ENCODE measurements around the gene SYNE1.

DNA sequence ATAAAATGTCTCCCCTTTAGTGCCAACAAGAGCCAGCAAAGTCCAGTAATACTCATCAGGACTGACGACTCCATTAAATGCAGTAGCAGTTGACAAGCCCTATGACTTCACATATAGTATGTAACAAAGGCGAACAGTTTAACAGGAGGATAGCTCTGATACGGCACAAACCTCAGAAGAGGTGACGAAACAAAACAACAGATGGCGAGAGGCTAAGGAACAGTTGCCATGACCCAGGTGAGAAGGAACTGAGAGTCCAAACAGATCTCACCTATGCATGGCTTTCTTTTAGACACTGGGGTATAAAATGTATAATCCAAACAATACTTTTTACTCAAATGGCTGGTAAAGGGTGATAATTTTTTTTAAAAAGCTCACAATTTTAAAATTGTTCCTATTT lies 37.1 kb downstream of the SYNE1 start:
- TF ChIP-seq POLR2AphosphoS5 (IDR thresholded peaks at IDR 0.05) (no peak), POLR2A (IDR thresholded peaks at IDR 0.05) (no peak)
- TF ChIP-seq, protein P1, sequence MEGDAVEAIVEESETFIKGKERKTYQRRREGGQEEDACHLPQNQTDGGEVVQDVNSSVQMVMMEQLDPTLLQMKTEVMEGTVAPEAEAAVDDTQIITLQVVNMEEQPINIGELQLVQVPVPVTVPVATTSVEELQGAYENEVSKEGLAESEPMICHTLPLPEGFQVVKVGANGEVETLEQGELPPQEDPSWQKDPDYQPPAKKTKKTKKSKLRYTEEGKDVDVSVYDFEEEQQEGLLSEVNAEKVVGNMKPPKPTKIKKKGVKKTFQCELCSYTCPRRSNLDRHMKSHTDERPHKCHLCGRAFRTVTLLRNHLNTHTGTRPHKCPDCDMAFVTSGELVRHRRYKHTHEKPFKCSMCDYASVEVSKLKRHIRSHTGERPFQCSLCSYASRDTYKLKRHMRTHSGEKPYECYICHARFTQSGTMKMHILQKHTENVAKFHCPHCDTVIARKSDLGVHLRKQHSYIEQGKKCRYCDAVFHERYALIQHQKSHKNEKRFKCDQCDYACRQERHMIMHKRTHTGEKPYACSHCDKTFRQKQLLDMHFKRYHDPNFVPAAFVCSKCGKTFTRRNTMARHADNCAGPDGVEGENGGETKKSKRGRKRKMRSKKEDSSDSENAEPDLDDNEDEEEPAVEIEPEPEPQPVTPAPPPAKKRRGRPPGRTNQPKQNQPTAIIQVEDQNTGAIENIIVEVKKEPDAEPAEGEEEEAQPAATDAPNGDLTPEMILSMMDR (IDR thresholded peaks at IDR 0.05 in 8 of 11, conservative IDR thresholded peaks at IDR 0.05 in 3 of 11) = no peak
